K562 (cell line): ENCODE data around the gene ODC1. TPM values are rescaled to one million over a fixed set of nuclear protein-coding genes. Genes with fewer than 3 reads are reported as not detected.

Source experiments
- CBX2 ChIP-seq: fragments of 200-600 bp; sonication (generic); IDR thresholded peaks from one replicate; pipeline ENCODE4 v1.6.1; 2012; ENCODE audit warnings: mild to moderate bottlenecking, low read length, inconsistent platforms; ENCODE audit not compliant: insufficient read depth, poor library complexity, severe bottlenecking
- CBX8 ChIP-seq: fragments of 200-600 bp; sonication (generic); IDR thresholded peaks from 2 replicates; pipeline ENCODE4 v1.6.1; 2012; ENCODE audit warnings: borderline replicate concordance, mixed run types, low read depth, mild to moderate bottlenecking, moderate library complexity, mixed read lengths, low read length, control low read depth, inconsistent platforms; ENCODE audit not compliant: poor library complexity, severe bottlenecking; ENCODE audit errors: extremely low read depth
- CC2D1A ChIP-seq: fragments of 450-650 bp; IDR thresholded peaks from 2 replicates; pipeline ENCODE4 v1.6.1; 2017; ENCODE audit warnings: mild to moderate bottlenecking
- HDAC1 ChIP-seq, 2 experiments: fragments of 450-650 bp; IDR thresholded peaks; 2 replicates each; pipeline ENCODE4 v1.6.1; 2016 to 2017; ENCODE audit warnings: inconsistent platforms in 1 of 2, mild to moderate bottlenecking in 1 of 2, moderate library complexity in 1 of 2
- KDM4B ChIP-seq, 2 experiments: fragments of 450-650 bp in 1 of 2; sonication (generic) in 1 of 2; IDR thresholded peaks; 2 replicates each; pipeline ENCODE4 v1.6.1; 2016 to 2017; ENCODE audit warnings: borderline replicate concordance in 2 of 2, antibody characterized with exemption in 1 of 2, low read depth in 1 of 2, mild to moderate bottlenecking in 1 of 2
- KDM5B ChIP-seq: fragments of 200-600 bp; sonication (generic); IDR thresholded peaks from 2 replicates; pipeline ENCODE4 v1.6.1; 2012; ENCODE audit warnings: low read depth, mild to moderate bottlenecking, moderate library complexity, low read length, control low read depth, inconsistent platforms; ENCODE audit not compliant: insufficient replicate concordance
- LEF1 ChIP-seq: fragments of 450-650 bp; IDR thresholded peaks from 2 replicates; pipeline ENCODE4 v1.6.1; 2016; ENCODE audit warnings: mild to moderate bottlenecking
- MAZ ChIP-seq, 2 experiments: fragments of 450-650 bp in 1 of 2; sonication (generic) in 1 of 2; formaldehyde crosslinking; IDR thresholded peaks in 1 of 2; conservative IDR thresholded peaks in 1 of 2; 2 replicates each; pipeline versions ENCODE4 v1.4.0 to v1.5.0; 2020; ENCODE audit warnings: mild to moderate bottlenecking in 1 of 2, missing genetic modification reagents in 1 of 2
- NEUROD1 ChIP-seq: fragments of 150-350 bp; IDR thresholded peaks from 2 replicates; pipeline ENCODE4 v1.6.1; 2014; ENCODE audit warnings: borderline replicate concordance, low read length, low read depth; ENCODE audit not compliant: partially characterized antibody
- POLR2B ChIP-seq: fragments of 450-650 bp; IDR thresholded peaks from 2 replicates; pipeline ENCODE4 v1.6.1; 2018; ENCODE audit warnings: low read depth; ENCODE audit not compliant: partially characterized antibody
- POU5F1 ChIP-seq: fragments of 150-350 bp; IDR thresholded peaks from 2 replicates; pipeline ENCODE4 v1.6.1; 2014; ENCODE audit warnings: borderline replicate concordance, low read length, low read depth, mild to moderate bottlenecking; ENCODE audit not compliant: partially characterized antibody
- RAD21 ChIP-seq, 2 experiments: fragments of 250-450 bp in 1 of 2; fragments of 450-650 bp in 1 of 2; sonication (Bioruptor Pico) in 1 of 2; formaldehyde crosslinking in 1 of 2; IDR thresholded peaks in 1 of 2; conservative IDR thresholded peaks in 1 of 2; 2 replicates each; pipeline versions ENCODE4 v1.4.0 to v1.8.0; 2020 to 2022; ENCODE audit warnings: mild to moderate bottlenecking in 2 of 2, moderate library complexity in 1 of 2
- RFX7 ChIP-seq: fragments of 250-450 bp; sonication (Bioruptor Pico); IDR thresholded peaks from 2 replicates; pipeline ENCODE4 v1.5.1; 2021; ENCODE audit warnings: mild to moderate bottlenecking
- SMAD3 ChIP-seq: fragments of 450-650 bp; formaldehyde crosslinking; conservative IDR thresholded peaks from 2 replicates; pipeline ENCODE4 v1.4.0; 2020; ENCODE audit warnings: mild to moderate bottlenecking
- SREBF2 ChIP-seq: sonication (generic); formaldehyde crosslinking; IDR thresholded peaks from 2 replicates; pipeline ENCODE4 v1.4.0; 2020; ENCODE audit warnings: mild to moderate bottlenecking, missing genetic modification reagents
- TAF1 ChIP-seq: IDR thresholded peaks from 2 replicates; pipeline ENCODE4 v1.6.1; 2011; ENCODE audit warnings: mild to moderate bottlenecking, low read length, moderate library complexity; ENCODE audit not compliant: insufficient read depth, control insufficient read depth, severe bottlenecking; ENCODE audit errors: extremely low read depth
- TBL1XR1 ChIP-seq, 2 experiments: IDR thresholded peaks; 2 replicates each; pipeline ENCODE4 v1.6.1; 2012; ENCODE audit warnings: improper control_type of control experiment in 2 of 2, low read length in 2 of 2, mild to moderate bottlenecking in 1 of 2
- YBX1 ChIP-seq: fragments of 450-650 bp; IDR thresholded peaks from 2 replicates; pipeline ENCODE4 v1.7.1; 2016; ENCODE audit warnings: mild to moderate bottlenecking
- ZBTB7A ChIP-seq: IDR thresholded peaks from 2 replicates; pipeline ENCODE4 v1.6.1; 2011; ENCODE audit warnings: low read depth, mild to moderate bottlenecking, low read length, moderate library complexity, borderline replicate concordance; ENCODE audit not compliant: control insufficient read depth
- ZBTB8A ChIP-seq: fragments of 450-650 bp; IDR thresholded peaks from 2 replicates; pipeline ENCODE4 v1.6.1; 2018; ENCODE audit warnings: mild to moderate bottlenecking, moderate library complexity; ENCODE audit not compliant: partially characterized antibody
- ZNF133 ChIP-seq: fragments of 250-450 bp; sonication (Bioruptor Pico); IDR thresholded peaks from 2 replicates; pipeline ENCODE4 v1.4.0; 2020; ENCODE audit warnings: mild to moderate bottlenecking
- ZNF134 ChIP-seq: fragments of 250-450 bp; sonication (Bioruptor Pico); conservative IDR thresholded peaks from 2 replicates; pipeline ENCODE4 v1.4.0; 2020
- polyA plus RNA-seq, 8 experiments: library from polyadenylated mRNA; depleted of rRNA in 4 of 8; stranded (reverse) in 5 of 8; unstranded in 3 of 8; fragments of >200 nt; fragmentation: Nextera tagmentation in 2 of 8; fragmentation: Illumina TruSeq in 1 of 8; extraction: Ambion mirVana in 2 of 8; extraction: Trizol in 1 of 8; gene quantifications; 2 replicates each; pipeline versions ENCODE4 v1.2.1 to v1.2.3, GENCODE V29; 2011 to 2014; ENCODE audit warnings: inconsistent platforms in 1 of 8, missing spikeins in 1 of 8
- total RNA-seq, 7 experiments: library from RNA; depleted of rRNA in 6 of 7; stranded (reverse); fragments of >200 nt in 6 of 7; fragmentation: Illumina TruSeq in 2 of 7; extraction: Trizol in 2 of 7; gene quantifications; 2 replicates each; pipeline versions ENCODE4 v1.2.1 to v1.2.3, GENCODE V29; 2011 to 2021; ENCODE audit warnings: low replicate concordance in 1 of 7
- TF ChIP-seq, protein P1 (sequence below): fragments of 200-800 bp; sonication (Bioruptor generic); IDR thresholded peaks from 2 replicates; pipeline ENCODE4 v1.6.1; 2017; ENCODE audit warnings: missing genetic modification characterization, missing compliant biosample characterization
- TF ChIP-seq, protein P2 (sequence below): fragments of 250-450 bp; sonication (Bioruptor Pico); IDR thresholded peaks from 2 replicates; pipeline ENCODE4 v1.5.0; 2021; ENCODE audit warnings: mild to moderate bottlenecking, borderline replicate concordance

ODC1 gene
- total and polyA plus RNA-seq, 9 of the 15 experiments (the other 6 are each of a cell fraction or from before 2014, with no cell fraction given): 142 to 563 (median 457) TPM

DNA sequence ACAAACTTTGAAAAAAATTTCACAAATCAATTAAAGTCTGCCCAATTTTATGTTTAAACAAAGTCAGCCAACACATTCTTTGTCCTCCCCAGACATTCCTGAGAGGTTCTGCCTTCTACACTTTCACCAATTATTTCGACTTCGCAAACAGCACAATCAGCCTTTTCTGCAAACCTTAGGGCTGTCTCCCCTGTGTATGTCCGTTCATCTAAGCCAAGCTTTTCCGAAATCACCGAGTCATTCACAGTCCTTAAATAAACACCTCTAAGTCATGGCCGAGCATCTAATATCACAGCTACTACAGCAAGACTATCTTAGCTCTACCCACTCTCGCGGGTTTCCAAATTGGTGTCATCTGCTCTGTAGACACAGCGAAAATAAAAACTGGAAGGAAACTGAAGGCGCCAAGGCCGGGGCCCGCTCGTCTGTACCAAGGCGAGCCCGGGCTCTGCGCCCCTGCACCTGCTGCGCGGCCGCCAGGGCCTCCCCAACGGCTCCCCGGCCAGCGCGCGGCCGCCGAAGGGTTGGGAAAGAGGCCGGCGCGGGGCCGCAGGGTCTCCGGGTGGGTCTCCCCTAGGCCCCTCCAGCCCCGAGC lies 730 bp downstream of the ODC1 start (continued):
- TF ChIP-seq CBX8 (no peak), ZBTB7A (no peak), RAD21 (CRISPR knock-in tag; conservative IDR thresholded peaks at IDR 0.05 in 1 of 2, IDR thresholded peaks at IDR 0.05 in 1 of 2) (no peak), TAF1 (no peak), ZNF134 (CRISPR knock-in tag) (no peak), NEUROD1 (no peak), ZNF133 (CRISPR knock-in tag) (no peak), KDM4B (IDR thresholded peaks at IDR 0.05; ENCODE audit: borderline replicate concordance in 2 of 2, low read depth in 1 of 2) (no peak), CBX2 (no peak), LEF1 (no peak), HDAC1 (IDR thresholded peaks at IDR 0.05) (peak in 1 of 2 experiments; percentile 54; a peak in 1 of 4 replicates), CC2D1A (no peak), YBX1 (no peak), SREBF2 (CRISPR knock-in tag) (no peak), ZBTB8A (no peak), MAZ (CRISPR knock-in tag; conservative IDR thresholded peaks at IDR 0.05 in 1 of 2, IDR thresholded peaks at IDR 0.05 in 1 of 2) (peak in 1 of 2 experiments; percentile 32; a peak in 1 of 4 replicates), RFX7 (CRISPR knock-in tag) (no peak), POU5F1 (no peak), KDM5B (no peak), TBL1XR1 (IDR thresholded peaks at IDR 0.05; ENCODE audit: low read length in 2 of 2) (no peak), SMAD3 (no peak), POLR2B (no peak)
- TF ChIP-seq, protein P1, sequence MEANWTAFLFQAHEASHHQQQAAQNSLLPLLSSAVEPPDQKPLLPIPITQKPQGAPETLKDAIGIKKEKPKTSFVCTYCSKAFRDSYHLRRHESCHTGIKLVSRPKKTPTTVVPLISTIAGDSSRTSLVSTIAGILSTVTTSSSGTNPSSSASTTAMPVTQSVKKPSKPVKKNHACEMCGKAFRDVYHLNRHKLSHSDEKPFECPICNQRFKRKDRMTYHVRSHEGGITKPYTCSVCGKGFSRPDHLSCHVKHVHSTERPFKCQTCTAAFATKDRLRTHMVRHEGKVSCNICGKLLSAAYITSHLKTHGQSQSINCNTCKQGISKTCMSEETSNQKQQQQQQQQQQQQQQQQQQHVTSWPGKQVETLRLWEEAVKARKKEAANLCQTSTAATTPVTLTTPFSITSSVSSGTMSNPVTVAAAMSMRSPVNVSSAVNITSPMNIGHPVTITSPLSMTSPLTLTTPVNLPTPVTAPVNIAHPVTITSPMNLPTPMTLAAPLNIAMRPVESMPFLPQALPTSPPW (CRISPR knock-in tag): no peak
- TF ChIP-seq, protein P2, sequence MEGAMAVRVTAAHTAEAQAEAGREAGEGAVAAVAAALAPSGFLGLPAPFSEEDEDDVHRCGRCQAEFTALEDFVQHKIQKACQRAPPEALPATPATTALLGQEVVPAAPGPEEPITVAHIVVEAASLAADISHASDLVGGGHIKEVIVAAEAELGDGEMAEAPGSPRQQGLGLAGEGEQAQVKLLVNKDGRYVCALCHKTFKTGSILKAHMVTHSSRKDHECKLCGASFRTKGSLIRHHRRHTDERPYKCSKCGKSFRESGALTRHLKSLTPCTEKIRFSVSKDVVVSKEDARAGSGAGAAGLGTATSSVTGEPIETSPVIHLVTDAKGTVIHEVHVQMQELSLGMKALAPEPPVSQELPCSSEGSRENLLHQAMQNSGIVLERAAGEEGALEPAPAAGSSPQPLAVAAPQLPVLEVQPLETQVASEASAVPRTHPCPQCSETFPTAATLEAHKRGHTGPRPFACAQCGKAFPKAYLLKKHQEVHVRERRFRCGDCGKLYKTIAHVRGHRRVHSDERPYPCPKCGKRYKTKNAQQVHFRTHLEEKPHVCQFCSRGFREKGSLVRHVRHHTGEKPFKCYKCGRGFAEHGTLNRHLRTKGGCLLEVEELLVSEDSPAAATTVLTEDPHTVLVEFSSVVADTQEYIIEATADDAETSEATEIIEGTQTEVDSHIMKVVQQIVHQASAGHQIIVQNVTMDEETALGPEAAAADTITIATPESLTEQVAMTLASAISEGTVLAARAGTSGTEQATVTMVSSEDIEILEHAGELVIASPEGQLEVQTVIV (CRISPR knock-in tag): no peak
